HG02970 (cell line): ENCODE results near the gene FFAR4.

Source experiments
- ATAC-seq: cut with Tn5 transposase; IDR thresholded peaks from one replicate; pipeline ENCODE4 v1.9.1; 2021; ENCODE audit warnings: mild to moderate bottlenecking, moderate library complexity, moderate number of reproducible peaks; ENCODE audit not compliant: unreplicated experiment, low FRiP score

The FFAR4 gene

GRCh38 chr10:93570383-93570782 is 3.9 kb downstream of the FFAR4 start:
- no peak for ATAC-seq

- no peak for ATAC-seq
Measured at GRCh38 chr10:93572606-93573005, 6.1 kb downstream of the FFAR4 start.

- ATAC-seq: no peak
Measured at GRCh38 chr10:93573051-93573909, 6.8 kb downstream of the FFAR4 start.

- ATAC-seq: no peak
Measured at GRCh38 chr10:93573924-93574323, 7.5 kb downstream of the FFAR4 start.

- ATAC-seq: no peak
Measured at GRCh38 chr10:93576888-93577287, 10.4 kb downstream of the FFAR4 start.

GRCh38 chr10:93577565-93577964 is 11.1 kb downstream of the FFAR4 start:
- ATAC-seq: no peak

- no peak for ATAC-seq
Measured at GRCh38 chr10:93579089-93579488, 12.6 kb downstream of the FFAR4 start.

- ATAC-seq: no peak
Measured at GRCh38 chr10:93579985-93580711, 13.7 kb downstream of the FFAR4 start.

GRCh38 chr10:93580828-93581227 is 14.4 kb downstream of the FFAR4 start:
- no peak for ATAC-seq

- ATAC-seq: no peak
Measured at GRCh38 chr10:93584445-93584844, 18.0 kb downstream of the FFAR4 start.

- no peak for ATAC-seq
Measured at GRCh38 chr10:93589648-93590562, 23.4 kb downstream of the FFAR4 start.

- no peak for ATAC-seq
Measured at GRCh38 chr10:93590638-93591037, 24.2 kb downstream of the FFAR4 start.

- no peak for ATAC-seq
Measured at GRCh38 chr10:93591065-93591808, 24.8 kb downstream of the FFAR4 start.

- ATAC-seq: no peak
Measured at GRCh38 chr10:93593254-93593653, 26.8 kb downstream of the FFAR4 start.

GRCh38 chr10:93593749-93594148 is 27.3 kb downstream of the FFAR4 start:
- no peak for ATAC-seq

GRCh38 chr10:93594518-93594917 is 28.1 kb downstream of the FFAR4 start:
- no peak for ATAC-seq

GRCh38 chr10:93595378-93596161 is 29.1 kb downstream of the FFAR4 start:
- ATAC-seq: no peak

- ATAC-seq: no peak
Measured at GRCh38 chr10:93596539-93596938, 30.1 kb downstream of the FFAR4 start.

- ATAC-seq: no peak
Measured at GRCh38 chr10:93597075-93597599, 30.7 kb downstream of the FFAR4 start.
